NK-92 (cell line): Measurements from ENCODE around the gene SULT2A1.
"Not testable (repeated sequence)": the region's sequence is repeated elsewhere in the genome, so short reads cannot be mapped to it uniquely, and the experiment has no call there.

Experiments
- DNase-seq: peaks from one replicate; lab custom pipeline; 2025; ENCODE audit not compliant: unreplicated experiment; lab: John Stamatoyannopoulos, UW

The SULT2A1 gene

DNA sequence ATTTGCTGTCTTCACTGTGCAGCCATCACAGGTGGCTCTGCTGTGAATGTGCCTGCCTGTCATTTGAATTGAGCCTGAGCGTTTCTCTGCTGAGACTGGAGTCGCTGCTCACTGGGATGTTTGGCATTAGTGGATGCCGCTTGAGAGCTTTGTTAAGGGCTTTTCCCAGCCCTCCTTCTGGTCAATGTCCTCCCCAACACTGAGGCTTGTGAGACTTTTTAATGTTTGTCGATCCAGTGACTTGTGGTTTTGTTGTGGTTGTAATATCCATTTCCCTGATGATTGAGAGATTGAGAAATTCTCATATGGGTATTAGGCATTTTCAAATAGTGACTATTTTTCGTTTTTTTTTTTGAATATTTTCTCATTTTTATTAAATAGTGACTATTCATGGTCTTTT lies 24.5 kb downstream of the SULT2A1 start:
- no peak for DNase-seq

- DNase-seq, result no peak
Measured at GRCh38 chr19:47860602-47861297, 25.4 kb downstream of the SULT2A1 start.

DNA sequence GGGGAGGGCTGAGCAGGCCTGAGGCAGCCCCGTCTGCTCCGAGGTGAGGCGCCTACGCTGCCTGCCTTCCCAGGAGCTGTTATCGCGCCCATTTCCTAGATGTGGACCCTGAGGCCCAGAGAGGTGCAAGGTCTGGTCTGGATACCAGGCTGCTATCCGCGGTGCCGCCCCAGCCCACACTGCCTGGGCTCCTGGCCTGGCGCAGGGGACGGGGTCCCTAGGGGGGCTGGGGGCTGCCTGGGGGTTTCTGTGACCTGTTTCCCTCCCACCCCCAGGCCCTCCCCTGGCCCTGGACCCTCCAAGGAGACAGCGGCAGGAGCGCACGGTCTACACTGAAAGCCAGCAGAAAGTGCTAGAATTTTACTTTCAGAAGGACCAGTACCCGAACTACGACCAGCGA lies 26.3 kb downstream of the SULT2A1 start:
- not testable (repeated sequence) for DNase-seq

DNA sequence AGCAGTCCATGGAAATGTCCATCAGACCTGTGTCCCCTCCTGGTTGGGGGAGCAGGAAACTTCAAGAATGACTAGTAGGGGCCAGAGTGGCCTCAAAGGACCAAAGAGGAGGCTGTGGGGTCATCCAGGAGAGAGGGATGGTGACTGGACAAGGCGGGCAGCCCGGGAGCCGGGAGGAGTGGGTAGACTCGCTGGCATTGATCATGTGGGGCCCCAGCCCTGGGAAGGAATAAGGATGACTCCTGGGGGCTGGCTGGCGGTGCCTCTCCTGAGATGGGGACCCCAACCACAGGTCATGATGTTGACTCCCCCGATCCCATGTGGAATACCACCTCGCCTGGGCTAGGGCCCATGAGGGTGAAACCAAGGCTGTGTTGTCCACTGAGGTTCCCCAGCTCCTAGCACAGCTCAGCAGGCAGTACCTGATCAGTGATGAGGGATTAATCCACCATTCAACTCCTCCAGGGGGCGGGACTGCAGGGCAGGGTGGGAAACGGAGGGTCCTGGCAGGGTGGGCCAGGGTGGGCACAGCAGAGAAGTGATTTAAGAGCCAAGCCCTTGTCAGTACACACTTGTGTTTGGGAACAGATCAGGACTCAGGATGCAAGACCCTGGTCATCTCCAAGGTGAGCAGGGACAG lies 27.3 kb downstream of the SULT2A1 start, which contains the start of gene TPRX2:
Gene TPRX2, plus strand, starts transcription at position 590 of the 640 bp plus-strand sequence. Its CDS starts 12 bp downstream, at position 602.
- DNase-seq, result not testable (repeated sequence)

- DNase-seq, result not testable (repeated sequence)
Measured at GRCh38 chr19:47858231-47858630, 27.9 kb downstream of the SULT2A1 start.

- no peak for DNase-seq
Measured at GRCh38 chr19:47854459-47854858, 31.7 kb downstream of the SULT2A1 start.

- DNase-seq, result no peak
Measured at GRCh38 chr19:47853003-47853402, 33.1 kb downstream of the SULT2A1 start.

GRCh38 chr19:47848823-47849473 lies 37.2 kb downstream of the SULT2A1 start:
- no peak for DNase-seq

DNA sequence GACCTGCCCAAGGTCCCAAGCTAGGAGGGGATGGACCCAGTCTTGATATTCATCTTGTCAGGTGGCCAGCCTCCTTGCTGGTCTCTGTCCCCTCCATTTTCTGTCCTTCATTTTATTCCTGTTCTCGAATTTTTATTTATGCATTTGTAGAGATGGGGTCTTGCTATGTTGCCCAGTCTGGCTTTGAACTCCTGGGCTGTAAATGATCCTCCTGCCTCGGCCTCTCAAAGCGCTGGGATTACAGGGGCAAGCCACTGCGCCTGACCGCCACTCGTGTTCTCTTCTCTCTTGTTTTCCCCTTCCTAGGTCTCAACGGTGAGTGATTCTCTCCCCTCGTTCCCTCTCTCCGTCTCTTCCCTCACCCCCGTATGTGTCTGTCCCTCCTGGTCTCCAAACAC lies 37.7 kb downstream of the SULT2A1 start:
- no peak for DNase-seq

DNA sequence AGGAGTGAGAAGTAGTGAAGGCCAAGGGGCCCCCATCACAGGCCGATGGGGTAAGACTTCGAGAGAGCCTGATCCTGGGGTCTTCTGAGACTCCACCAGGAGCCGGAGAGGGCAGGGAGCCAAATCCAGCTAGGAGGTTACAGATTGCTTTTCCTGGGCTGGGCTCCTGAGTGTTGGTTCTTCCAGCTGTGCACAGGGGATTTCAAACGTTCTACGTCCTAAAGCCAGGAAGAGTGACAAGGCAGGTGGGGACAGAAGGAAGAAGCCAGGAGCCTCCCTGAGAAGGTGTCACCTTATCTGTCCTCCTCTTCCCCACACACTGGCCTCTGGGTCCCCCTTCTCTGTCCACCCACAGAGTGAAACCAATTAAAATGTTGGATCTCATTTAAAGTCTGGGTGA lies 43.2 kb downstream of the SULT2A1 start:
- no peak for DNase-seq

- DNase-seq, result no peak
Measured at GRCh38 chr19:47839913-47840312, 46.2 kb downstream of the SULT2A1 start.

DNA sequence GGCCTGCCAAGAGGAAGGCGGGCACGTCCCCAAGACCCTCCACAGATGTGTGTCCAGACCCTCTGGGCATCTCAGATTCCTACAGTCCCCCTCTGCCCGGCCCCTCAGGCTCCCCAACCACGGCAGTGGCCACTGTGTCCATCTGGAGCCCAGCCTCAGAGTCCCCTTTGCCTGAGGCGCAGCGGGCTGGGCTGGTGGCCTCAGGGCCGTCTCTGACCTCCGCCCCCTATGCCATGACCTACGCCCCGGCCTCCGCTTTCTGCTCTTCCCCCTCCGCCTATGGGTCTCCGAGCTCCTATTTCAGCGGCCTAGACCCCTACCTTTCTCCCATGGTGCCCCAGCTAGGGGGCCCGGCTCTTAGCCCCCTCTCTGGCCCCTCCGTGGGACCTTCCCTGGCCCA lies 46.7 kb downstream of the SULT2A1 start:
- no peak for DNase-seq

- DNase-seq, result no peak
Measured at GRCh38 chr19:47836038-47836437, 50.1 kb downstream of the SULT2A1 start.

- no peak for DNase-seq
Measured at GRCh38 chr19:47832723-47833122, 53.4 kb downstream of the SULT2A1 start.

GRCh38 chr19:47826800-47827199 lies 59.3 kb downstream of the SULT2A1 start:
- DNase-seq, result no peak

DNA sequence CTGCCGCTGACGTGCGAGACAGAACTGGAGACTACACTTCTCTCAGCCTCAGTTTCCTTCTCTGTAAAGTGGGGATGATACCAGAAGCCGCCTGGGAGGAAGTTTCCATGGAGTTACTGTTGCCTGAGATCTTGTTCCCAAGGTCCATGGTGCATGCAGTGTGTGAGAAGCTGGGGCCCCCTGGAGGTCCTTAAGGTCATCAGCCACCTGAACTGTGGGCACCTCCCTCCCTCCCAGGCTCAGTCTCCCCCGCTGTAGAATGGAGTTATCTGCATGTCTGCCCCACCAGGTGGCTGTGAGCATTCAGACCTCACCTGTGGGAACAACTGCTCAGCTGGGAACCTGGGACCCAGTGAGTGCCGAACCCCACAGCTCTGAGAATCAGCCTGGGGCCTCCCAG lies 61.7 kb downstream of the SULT2A1 start:
- no peak for DNase-seq

DNA sequence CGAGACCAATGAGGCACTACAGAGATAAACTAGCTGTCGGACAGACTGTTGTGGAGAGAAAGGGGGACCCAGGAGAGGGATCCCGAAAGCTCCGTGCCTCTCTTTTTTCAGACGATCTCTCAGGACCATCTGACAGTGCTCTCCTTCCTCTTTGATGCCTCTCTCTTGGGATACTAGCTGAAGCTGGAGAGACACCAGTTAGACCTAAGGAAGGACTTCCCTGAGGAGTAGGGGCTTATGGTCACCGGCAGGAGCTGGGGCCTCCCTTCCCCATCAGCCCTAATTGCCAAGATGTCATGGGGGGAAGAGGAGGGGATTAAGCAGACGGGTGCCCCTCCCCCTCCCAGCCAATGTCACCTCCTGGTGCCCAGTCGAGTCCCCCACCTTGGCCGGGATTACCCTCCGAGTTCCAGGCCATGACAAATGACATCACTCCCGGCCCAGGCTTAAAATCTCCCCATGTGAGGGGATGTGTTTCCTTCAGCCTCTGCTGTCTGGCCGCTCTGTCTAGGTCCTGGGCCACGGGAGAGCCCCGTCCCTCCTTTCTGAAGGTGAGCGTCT lies 64.6 kb downstream of the SULT2A1 start, which contains the start of gene CRX:
Gene CRX, plus strand, starts transcription at position 478 of the 561 bp plus-strand sequence. CDS start 12,507 bp downstream, outside the sequence.
- DNase-seq, result no peak
